ENCODE data around the gene KCNQ2. TPM values are rescaled to one million over a fixed set of nuclear protein-coding genes. Genes with fewer than 3 reads are reported as not detected.

The KCNQ2 gene
- total RNA-seq, 4 donors from 2014 or later: not detected

GRCh38 chr20:63363981-63364561, 108.4 kb downstream of the KCNQ2 start:
- no peak for TF ChIP-seq CTCF (IDR thresholded peaks at IDR 0.05; ENCODE audit: low read depth)

GRCh38 chr20:63363013-63363957, 109.2 kb downstream of the KCNQ2 start:
- TF ChIP-seq CTCF (IDR thresholded peaks at IDR 0.05; ENCODE audit: low read depth): no peak

GRCh38 chr20:63362436-63363009, 109.9 kb downstream of the KCNQ2 start:
- no peak for TF ChIP-seq CTCF (IDR thresholded peaks at IDR 0.05; ENCODE audit: low read depth)

GRCh38 chr20:63361519-63362435, 110.7 kb downstream of the KCNQ2 start:
- no peak for TF ChIP-seq CTCF (IDR thresholded peaks at IDR 0.05; ENCODE audit: low read depth)

GRCh38 chr20:63360850-63361518, 111.5 kb downstream of the KCNQ2 start, which contains the start of gene CHRNA4:
Gene CHRNA4 (minus strand): TSS chr20:63361349. CDS start chr20:63361165, 184 bp downstream.
- TF ChIP-seq CTCF (IDR thresholded peaks at IDR 0.05; ENCODE audit: low read depth): no peak

- TF ChIP-seq CTCF (IDR thresholded peaks at IDR 0.05; ENCODE audit: low read depth): no peak
Observed at GRCh38 chr20:63359937-63360849, 112.3 kb downstream of the KCNQ2 start.

Data from subcutaneous adipose tissue (tissue), 4 donors.